HG02943 (cell line): ENCODE measurements around the gene STYXL2.

Source experiments
- ATAC-seq: cut with Tn5 transposase; IDR thresholded peaks from one replicate; pipeline ENCODE4 v1.9.1; 2021; ENCODE audit warnings: mild to moderate bottlenecking, low read depth, moderate library complexity; ENCODE audit not compliant: unreplicated experiment

Gene STYXL2

GRCh38 chr1:167093846-167094516, at the start of gene STYXL2:
Gene STYXL2, plus strand, starts transcription at chr1:167094075. Its CDS starts 775 bp downstream, at chr1:167094850.
- no peak for ATAC-seq

DNA sequence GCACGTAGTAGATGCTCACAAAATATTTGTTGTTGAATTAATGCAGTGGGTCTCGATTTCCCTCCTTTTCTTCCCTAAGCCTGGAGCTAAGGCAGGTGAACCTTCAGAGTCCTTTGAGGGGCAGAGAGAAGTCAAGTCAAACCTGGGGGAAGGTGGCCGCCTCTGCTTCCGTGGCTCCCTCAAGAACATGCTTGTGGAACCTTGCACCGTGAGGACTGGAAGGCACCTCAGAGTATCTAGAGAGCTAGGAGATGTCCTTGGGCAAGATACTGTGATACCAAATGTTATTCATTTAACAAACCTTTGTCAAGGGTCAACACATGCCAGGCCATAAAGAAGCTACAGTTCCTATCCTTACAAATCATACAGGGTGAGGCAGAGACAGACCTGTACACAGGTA, 42.0 kb upstream of the STYXL2 start:
- no peak for ATAC-seq

DNA sequence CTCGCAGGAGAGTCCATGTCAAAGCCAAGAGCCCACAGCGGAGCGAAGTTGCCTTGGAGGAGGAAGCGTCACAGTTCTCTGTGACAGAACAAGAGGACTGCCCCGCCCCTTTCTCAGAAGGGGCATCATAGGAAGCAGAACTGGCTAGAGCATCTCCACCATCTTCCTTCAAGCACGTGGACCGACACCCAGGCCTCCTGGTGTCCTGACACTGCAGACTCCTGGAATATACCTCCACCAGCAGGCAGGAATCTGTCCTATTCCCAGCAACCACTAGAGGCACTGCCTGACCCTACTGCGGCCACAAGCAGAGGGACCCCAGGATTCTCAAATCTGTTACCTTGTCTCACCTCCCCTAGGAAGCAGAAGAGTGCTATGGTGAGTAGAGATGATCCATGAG, 41.5 kb upstream of the STYXL2 start:
- ATAC-seq: no peak

DNA sequence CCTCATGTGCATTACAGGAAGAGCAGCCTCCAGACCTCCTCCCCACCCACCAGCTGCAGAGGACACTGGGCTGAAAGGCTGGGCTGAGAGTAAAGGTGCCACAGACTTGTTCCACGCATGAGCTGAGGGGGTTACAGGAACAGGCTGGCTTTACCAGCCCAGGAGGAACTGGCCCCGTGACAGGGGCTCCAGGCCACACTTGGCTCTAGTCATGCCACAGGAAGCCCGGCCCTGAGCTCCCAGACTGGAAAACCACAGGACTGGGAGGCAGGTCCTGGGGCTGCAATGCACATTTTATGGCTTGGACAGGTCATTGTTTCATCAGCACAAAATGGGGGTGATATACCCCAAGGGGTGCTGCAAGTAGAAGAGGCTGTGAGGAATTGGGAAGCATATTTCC, 39.3 kb upstream of the STYXL2 start:
- ATAC-seq: no peak

DNA sequence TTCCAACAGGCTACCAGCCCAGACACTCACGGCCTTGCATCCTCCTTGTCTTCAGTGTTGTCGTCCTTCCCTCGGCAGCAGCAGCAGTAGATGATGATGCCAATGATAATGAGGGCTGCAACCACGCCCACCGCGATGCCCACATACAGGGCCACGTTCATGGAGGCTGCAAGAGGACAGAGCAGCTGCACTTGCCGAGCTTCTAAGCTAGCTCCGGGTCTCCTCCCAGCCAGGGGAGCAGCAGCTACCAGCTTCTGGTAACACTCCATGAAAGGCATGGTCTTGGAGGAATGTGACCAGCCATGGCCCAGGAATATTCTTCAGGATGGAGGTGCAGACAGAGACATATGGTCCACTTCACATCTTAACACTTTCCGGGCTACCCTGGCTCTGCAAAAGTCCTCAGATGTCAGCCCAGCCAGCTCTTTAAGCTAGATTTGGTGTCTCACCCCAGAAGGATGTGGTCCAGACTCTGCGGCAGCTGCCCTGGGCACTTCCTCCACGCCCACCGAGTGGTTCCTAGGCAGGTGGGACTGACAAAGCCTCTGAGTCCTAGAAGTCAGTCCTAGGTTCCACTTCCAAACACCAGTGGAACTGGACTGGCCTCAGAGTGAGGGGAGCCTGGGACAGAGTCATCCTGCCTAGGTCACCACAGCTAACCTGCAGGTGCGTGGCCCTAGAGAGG, 38.8 kb upstream of the STYXL2 start:
- no peak for ATAC-seq

- ATAC-seq: no peak
These were observed 37.2 kb upstream of the STYXL2 start for GRCh38 chr1:167056529-167057231.

DNA sequence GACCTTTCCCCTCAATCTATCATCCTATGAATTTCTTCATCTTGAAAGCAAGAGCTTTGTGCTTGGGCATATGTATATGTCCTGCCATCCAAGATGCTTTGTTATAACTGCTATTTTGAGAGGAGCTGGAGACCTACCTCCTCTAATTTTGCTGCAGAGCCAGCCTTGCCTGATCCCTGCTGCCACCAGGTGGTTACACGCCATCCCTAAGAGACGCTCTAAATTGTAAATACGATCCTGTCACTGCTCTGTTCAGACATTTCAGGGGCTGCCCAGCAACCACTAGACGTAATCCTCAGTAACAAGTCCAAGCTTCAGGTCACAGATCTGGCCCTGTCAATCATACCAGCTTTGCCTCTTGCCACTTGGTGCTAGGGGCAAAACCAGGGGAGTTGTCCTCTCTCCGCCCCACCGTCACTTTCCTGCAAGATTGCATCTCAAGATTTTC, 36.6 kb upstream of the STYXL2 start:
- ATAC-seq: no peak

DNA sequence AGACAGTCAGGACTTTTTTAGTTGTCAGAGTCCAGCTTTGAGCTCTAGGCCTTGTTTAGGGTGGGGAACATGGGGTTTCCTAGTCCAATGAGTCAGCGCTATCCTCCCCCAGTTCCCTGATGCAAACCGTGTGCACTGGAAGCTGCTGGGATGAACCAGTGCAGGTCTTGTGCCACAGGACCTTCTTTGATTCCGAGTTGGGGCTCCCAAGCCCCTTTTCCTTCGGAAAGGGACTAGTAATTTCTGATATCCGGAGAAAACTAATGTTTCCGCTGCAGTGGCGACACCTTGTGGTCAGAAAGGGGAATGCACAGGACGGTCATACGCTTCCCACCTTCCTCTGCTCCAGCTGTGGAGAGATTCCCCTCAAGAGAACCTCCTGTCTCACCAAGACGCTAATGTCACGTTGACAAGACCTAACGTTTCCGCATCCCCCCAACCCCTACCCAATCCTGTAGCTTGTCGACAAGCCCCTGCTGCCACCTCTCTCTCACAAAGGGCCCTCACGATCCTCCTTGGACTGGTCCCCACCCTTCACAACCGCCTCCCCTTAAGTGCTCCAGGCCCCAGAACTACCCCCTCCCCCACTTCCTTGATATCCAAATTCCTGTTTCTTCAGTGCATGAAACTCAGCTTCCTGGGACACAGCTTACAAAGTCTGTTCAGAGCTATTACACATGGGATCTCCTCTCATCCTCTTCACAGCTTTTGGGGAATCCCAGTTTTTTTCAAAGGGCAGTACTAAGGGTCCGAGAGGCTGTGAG, 34.6 kb upstream of the STYXL2 start:
- no peak for ATAC-seq

DNA sequence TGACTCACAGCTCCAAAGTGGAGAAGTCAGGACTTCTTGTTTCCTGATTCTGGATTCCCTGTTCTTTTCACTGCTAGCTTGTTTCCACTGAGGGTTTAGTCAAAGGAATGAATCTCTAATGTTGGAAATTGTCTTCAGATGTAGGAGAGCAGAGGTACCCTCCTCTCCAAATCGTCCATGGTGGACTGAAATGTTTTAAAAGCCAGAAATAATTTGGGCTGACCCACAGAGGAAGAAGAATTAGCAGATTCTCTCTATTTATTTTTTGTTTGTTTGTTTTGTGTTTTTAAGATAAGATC, 34.1 kb upstream of the STYXL2 start:
- no peak for ATAC-seq

GRCh38 chr1:167060141-167061072, 33.5 kb upstream of the STYXL2 start:
- ATAC-seq: no peak

DNA sequence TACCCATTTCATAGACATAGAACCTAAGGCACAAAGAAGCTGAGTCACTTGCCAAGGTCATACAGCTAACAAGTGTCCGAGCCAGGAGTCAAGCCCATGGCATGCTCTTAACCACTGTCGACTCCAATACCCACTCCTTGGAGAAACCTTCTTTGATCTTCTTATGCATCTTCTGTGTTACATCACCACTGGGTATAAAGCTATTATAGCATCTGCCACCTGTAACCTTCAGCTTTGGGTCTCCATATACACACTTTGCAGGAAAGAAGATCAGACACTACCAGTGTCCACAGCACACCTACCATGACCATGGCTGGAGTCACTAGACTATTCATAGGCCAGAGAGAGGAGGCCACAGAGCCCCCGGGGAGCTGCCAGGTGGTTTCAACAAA, 32.8 kb upstream of the STYXL2 start:
- no peak for ATAC-seq

GRCh38 chr1:167064621-167065020, 29.3 kb upstream of the STYXL2 start:
- no peak for ATAC-seq

- no peak for ATAC-seq
These were observed 28.4 kb upstream of the STYXL2 start for GRCh38 chr1:167065471-167065870.

GRCh38 chr1:167066333-167067122, 27.3 kb upstream of the STYXL2 start:
- ATAC-seq: no peak

DNA sequence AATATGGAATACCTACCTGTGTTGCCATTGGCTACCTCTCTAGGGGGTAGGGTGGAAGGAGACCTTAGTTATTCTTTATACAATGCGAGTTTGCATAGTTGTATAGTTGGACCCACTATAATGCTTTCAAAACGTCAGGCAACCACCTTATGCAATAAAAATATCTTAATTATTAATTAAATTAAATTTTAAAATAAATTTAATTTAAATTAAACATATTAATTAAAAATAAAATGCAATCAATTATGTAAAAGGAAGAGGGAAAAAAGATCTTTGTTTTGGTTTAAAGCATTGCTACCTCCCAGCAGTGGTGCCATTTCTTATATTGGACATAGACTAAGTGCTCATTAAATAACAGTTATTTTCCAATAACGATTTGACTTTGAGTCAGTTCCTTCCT, 26.0 kb upstream of the STYXL2 start:
- no peak for ATAC-seq

DNA sequence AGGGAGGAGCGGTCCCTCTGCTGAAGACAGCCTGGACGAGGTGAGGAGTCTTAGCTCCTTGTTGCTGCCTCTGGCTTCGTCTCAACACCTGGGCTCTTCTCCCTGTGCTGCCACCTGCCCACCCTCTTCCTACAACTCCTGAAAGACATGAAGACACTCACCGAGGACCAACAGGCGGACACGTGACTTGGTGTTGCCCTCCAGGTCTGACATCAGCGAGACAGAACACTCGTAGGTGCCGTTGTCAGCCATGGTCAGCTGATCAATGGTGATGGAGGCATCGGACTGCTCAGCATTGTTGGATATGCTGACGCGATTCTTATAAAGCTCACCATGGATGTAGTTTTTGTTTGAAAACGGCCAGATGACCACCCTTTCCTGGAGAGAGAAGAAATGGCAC, 25.1 kb upstream of the STYXL2 start:
- no peak for ATAC-seq

GRCh38 chr1:167071286-167071685, 22.6 kb upstream of the STYXL2 start:
- no peak for ATAC-seq

- no peak for ATAC-seq
These were observed 17.7 kb upstream of the STYXL2 start for GRCh38 chr1:167076136-167076710.
